ENCODE data around the gene FAM199X. TPM values are rescaled to one million over a fixed set of nuclear protein-coding genes. Genes with fewer than 3 reads are reported as not detected.

FAM199X gene
- total and polyA plus RNA-seq, 2 donors (not counting 1 experiment from before 2014, with no cell fraction given), result 3.6 to 19.2 TPM

- Histone ChIP-seq H4K20me1 (ENCODE audit: control insufficient read depth, insufficient read depth, low read length, poor library complexity, severe bottlenecking) (no peaks in the 10 kb centered on the region), H3K4me2 (replicated peaks; ENCODE audit: low read depth, low read length, poor library complexity, severe bottlenecking) (no peak overlapping the region), H3K9ac (ENCODE audit: low read length) (no peak overlapping the region), H3K27me3 (replicated peaks in 1 of 4; ENCODE audit: control extremely low read depth in 1 of 4, control insufficient read depth in 3 of 4, insufficient read depth in 4 of 4, low read length in 3 of 4) (no peaks in the 10 kb centered on the region), H3K4me3 (ENCODE audit: control extremely low read depth in 1 of 5, extremely low read depth in 1 of 5, insufficient read depth in 1 of 5, low read depth in 2 of 5, low read length in 4 of 5) (no peak overlapping the region), H3K36me3 (replicated peaks in 1 of 2; ENCODE audit: control extremely low read depth in 1 of 2, control insufficient read depth in 1 of 2, extremely low read depth in 1 of 2, insufficient read depth in 2 of 2, low read length in 1 of 2) (peaks cover 0 to 7% of the 10 kb centered on the region in 2 experiments), H3K4me1 (ENCODE audit: control insufficient read depth in 2 of 2, insufficient read depth in 2 of 2, low read length in 2 of 2) (peaks cover 10 to 13% of the 10 kb centered on the region in 2 donors), H3K27ac (ENCODE audit: low read length in 2 of 2) (no peak overlapping the region), H2AFZ (ENCODE audit: insufficient read depth, low read depth, low read length, poor library complexity, severe bottlenecking) (no peak overlapping the region), H3K79me2 (ENCODE audit: control insufficient read depth, insufficient read depth, low read length) (peaks cover 24% of the 10 kb centered on the region), H3K9me3 (ENCODE audit: control extremely low read depth in 1 of 3, control insufficient read depth in 2 of 3, insufficient read depth in 1 of 3, low read length in 2 of 3) (no peaks in the 10 kb centered on the region)
- Mint-ChIP-seq H3K27me3 (no peaks in the 10 kb centered on the region), H3K4me1 (peaks cover 32% of the 10 kb centered on the region), H3K4me3 (no peak overlapping the region), H3K9me3 (ENCODE audit: insufficient read depth) (no peaks in the 10 kb centered on the region), H3K27ac (no peak overlapping the region)
- CTCF ChIA-PET, result no interaction called here
- DNase-seq (no peak), ATAC-seq (ENCODE audit: low read depth) (no peak)
- TF ChIP-seq CTCF (IDR thresholded peaks at IDR 0.05), result no peak
- no peak for TF ChIP-seq EZH2 (IDR thresholded peaks at IDR 0.05; ENCODE audit: borderline replicate concordance, insufficient read depth, low read depth, low read length, poor library complexity, severe bottlenecking)
- intact Hi-C loops (cut with micrococcal nuclease), result no loop called here
- no CpG with 5 or more reads among the region's 6 CpGs for WGBS (ENCODE audit: insufficient coverage)
- POLR2A ChIA-PET, result no interaction called here
These were observed 5.9 kb downstream of the FAM199X start for GRCh38 chrX:104172121-104172520.

- Histone ChIP-seq H3K79me2 (ENCODE audit: control insufficient read depth, insufficient read depth, low read length) (peaks cover 20% of the 10 kb centered on the region), H2AFZ (ENCODE audit: insufficient read depth, low read depth, low read length, poor library complexity, severe bottlenecking) (no peak overlapping the region), H4K20me1 (ENCODE audit: control insufficient read depth, insufficient read depth, low read length, poor library complexity, severe bottlenecking) (no peaks in the 10 kb centered on the region), H3K9me3 (ENCODE audit: control extremely low read depth in 1 of 3, control insufficient read depth in 2 of 3, insufficient read depth in 1 of 3, low read length in 2 of 3) (no peaks in the 10 kb centered on the region), H3K9ac (ENCODE audit: low read length) (no peak overlapping the region), H3K27me3 (replicated peaks in 1 of 4; ENCODE audit: control extremely low read depth in 1 of 4, control insufficient read depth in 3 of 4, insufficient read depth in 4 of 4, low read length in 3 of 4) (no peaks in the 10 kb centered on the region), H3K27ac (ENCODE audit: low read length in 2 of 2) (no peak overlapping the region), H3K36me3 (replicated peaks in 1 of 2; ENCODE audit: control extremely low read depth in 1 of 2, control insufficient read depth in 1 of 2, extremely low read depth in 1 of 2, insufficient read depth in 2 of 2, low read length in 1 of 2) (peaks cover 0 to 7% of the 10 kb centered on the region in 2 experiments), H3K4me1 (ENCODE audit: control insufficient read depth in 2 of 2, insufficient read depth in 2 of 2, low read length in 2 of 2) (peaks cover 3 to 7% of the 10 kb centered on the region in 2 donors), H3K4me3 (ENCODE audit: control extremely low read depth in 1 of 5, extremely low read depth in 1 of 5, insufficient read depth in 1 of 5, low read depth in 2 of 5, low read length in 4 of 5) (no peak overlapping the region), H3K4me2 (replicated peaks; ENCODE audit: low read depth, low read length, poor library complexity, severe bottlenecking) (no peak overlapping the region)
- peaks cover 26% of the 10 kb centered on the region for H3K4me1 Mint-ChIP-seq
- ATAC-seq (ENCODE audit: low read depth), result no peak
- POLR2A ChIA-PET, result no interaction called here
- H3K9me3 Mint-ChIP-seq (ENCODE audit: insufficient read depth), result no peaks in the 10 kb centered on the region
- WGBS (ENCODE audit: insufficient coverage), result no CpG with 5 or more reads among the region's 2 CpGs
- H3K27ac Mint-ChIP-seq, result no peak overlapping the region
- no peaks in the 10 kb centered on the region for H3K27me3 Mint-ChIP-seq
- no peak overlapping the region for H3K4me3 Mint-ChIP-seq
- intact Hi-C loops (cut with micrococcal nuclease), result no loop called here
- no peak for DNase-seq
- TF ChIP-seq EZH2 (IDR thresholded peaks at IDR 0.05; ENCODE audit: borderline replicate concordance, insufficient read depth, low read depth, low read length, poor library complexity, severe bottlenecking), result no peak
- TF ChIP-seq CTCF (IDR thresholded peaks at IDR 0.05), result no peak
- CTCF ChIA-PET, result no interaction called here
These were observed 6.5 kb downstream of the FAM199X start for GRCh38 chrX:104172788-104173187.
